HepG2 (cell line): ENCODE results near the gene ST8SIA6. TPM values are rescaled to one million over a fixed set of nuclear protein-coding genes. Genes with fewer than 3 reads are reported as not detected.
"Not testable (repeated sequence)": the region's sequence is repeated elsewhere in the genome, so short reads cannot be mapped to it uniquely, and the experiment has no call there.

Experiments
- ATAC-seq: fragments of 200-7000 bp; cut with Tn5 transposase; 3 replicates; pipeline ENCODE4 v1.9.1; 2020; ENCODE audit warnings: mild to moderate bottlenecking, moderate library complexity
- BruUV-seq: library from RNA; stranded (reverse); fragments of 400-500 nt; replicated peaks from 2 replicates; lab custom pipeline; 2021; lab: Mats Ljungman, UMichigan
- CTCF ChIA-PET: fragments of 300-600 bp; formaldehyde crosslinking; extraction: SDS; loops from one replicate; lab custom pipeline; 2021; ENCODE audit warnings: low total read pairs, inconsistent platforms, low intra/inter-chr PET ratio; lab: Yijun Ruan, JAX
- POLR2A ChIA-PET: fragments of 350-600 bp; sonication (Branson Sonifier 250); formaldehyde crosslinking; loops from one replicate; lab custom pipeline; 2020; ENCODE audit warnings: antibody characterized with exemption, inconsistent platforms; lab: Yijun Ruan, JAX
- DNase-seq: peaks from one replicate; pipeline ENCODE4 v3.0.0-alpha.2; 2015; ENCODE audit warnings: low spot score
- FAIRE-seq: peaks from 3 replicates; lab custom pipeline; 2011; peaks lifted over from hg19 to GRCh38; lab: Jason Lieb, UNC
- H2AFZ ChIP-seq: one replicate; pipeline ENCODE4 v1.6.1; 2011; ENCODE audit warnings: low read length, inconsistent platforms
- H3K27ac ChIP-seq: fragments of 300-600 bp; 3 replicates; pipeline ENCODE4 v1.8.0; 2011; ENCODE audit warnings: mixed run types, mild to moderate bottlenecking, mixed read lengths, low read length, inconsistent platforms; ENCODE audit not compliant: insufficient read depth; ENCODE audit errors: extremely low read length
- H3K27me3 ChIP-seq, 2 experiments: fragments of 200-600 bp in 1 of 2; 2 replicates in 1 of 2; 3 replicates in 1 of 2; pipeline versions ENCODE4 v1.6.0 to v1.8.0; 2011; ENCODE audit warnings: low read length in 2 of 2, mild to moderate bottlenecking in 2 of 2, moderate library complexity in 2 of 2, inconsistent platforms in 1 of 2; ENCODE audit not compliant: insufficient read depth in 2 of 2, control insufficient read depth in 1 of 2
- H3K36me3 ChIP-seq, 2 experiments: fragments of 200-600 bp in 1 of 2; replicated peaks in 1 of 2; 2 replicates in 1 of 2; 3 replicates in 1 of 2; pipeline versions ENCODE4 v1.5.1 to v1.8.0; 2011; ENCODE audit warnings: low read length in 2 of 2, inconsistent platforms in 1 of 2; ENCODE audit not compliant: insufficient read depth in 2 of 2, control insufficient read depth in 1 of 2
- H3K4me1 ChIP-seq: 2 replicates; pipeline ENCODE4 v1.5.1; 2012; ENCODE audit warnings: low read length, inconsistent platforms; ENCODE audit not compliant: insufficient read depth
- H3K4me2 ChIP-seq: 2 replicates; pipeline ENCODE4 v1.6.0; 2011; ENCODE audit warnings: low read depth, low read length, inconsistent platforms
- H3K4me3 ChIP-seq, 3 experiments: fragments of 200-600 bp in 1 of 3; sonication (generic), shearing (Covaris generic) in 1 of 3; replicated peaks in 1 of 3; 2 replicates each; pipeline ENCODE4 v1.5.1; 2011 to 2016; ENCODE audit warnings: low read length in 3 of 3, inconsistent platforms in 2 of 3, low read depth in 2 of 3, mild to moderate bottlenecking in 2 of 3, control low read depth in 1 of 3, mixed read lengths in 1 of 3; ENCODE audit not compliant: insufficient read depth in 1 of 3
- H3K79me2 ChIP-seq: one replicate; pipeline ENCODE4 v1.6.1; 2011; ENCODE audit warnings: low read length, inconsistent platforms; ENCODE audit not compliant: insufficient read depth
- H3K9ac ChIP-seq: 2 replicates; pipeline ENCODE4 v1.6.0; 2011; ENCODE audit warnings: mild to moderate bottlenecking, low read depth, low read length, inconsistent platforms; ENCODE audit not compliant: insufficient read depth
- H3K9me3 ChIP-seq: 2 replicates; pipeline ENCODE4 v1.5.1; 2012; ENCODE audit warnings: mild to moderate bottlenecking, low read length
- H4K20me1 ChIP-seq: 2 replicates; pipeline ENCODE4 v1.6.0; 2011; ENCODE audit warnings: inconsistent platforms, mild to moderate bottlenecking, low read length, moderate library complexity; ENCODE audit not compliant: insufficient read depth
- AKAP8 ChIP-seq: sonication (generic); formaldehyde crosslinking; IDR thresholded peaks from 2 replicates; pipeline ENCODE4 v1.5.1; 2020; ENCODE audit warnings: mild to moderate bottlenecking, missing genetic modification reagents
- FOSL2 ChIP-seq: sonication (generic); formaldehyde crosslinking; IDR thresholded peaks from 2 replicates; pipeline ENCODE4 v1.4.0; 2020; ENCODE audit warnings: missing genetic modification reagents
- GATAD1 ChIP-seq: IDR thresholded peaks from 2 replicates; pipeline ENCODE4 v1.6.1; 2016; ENCODE audit warnings: missing genetic modification reagents, missing compliant biosample characterization
- MBD4 ChIP-seq: IDR thresholded peaks from 2 replicates; pipeline ENCODE4 v1.6.1; 2012; ENCODE audit warnings: low read length, inconsistent platforms, borderline replicate concordance
- MBNL3 ChIP-seq: fragments of 250-450 bp; sonication (Bioruptor Pico); conservative IDR thresholded peaks from 2 replicates; pipeline ENCODE4 v1.8.0; 2022; ENCODE audit warnings: mild to moderate bottlenecking, inconsistent platforms
- SP4 ChIP-seq: sonication (generic); formaldehyde crosslinking; IDR thresholded peaks from 2 replicates; pipeline ENCODE4 v1.8.1; 2023; ENCODE audit warnings: mild to moderate bottlenecking, missing genetic modification reagents
- ZBTB14 ChIP-seq: sonication (generic); formaldehyde crosslinking; IDR thresholded peaks from 2 replicates; pipeline ENCODE4 v1.4.0; 2020; ENCODE audit warnings: missing genetic modification reagents
- ZBTB42 ChIP-seq: sonication (generic); formaldehyde crosslinking; IDR thresholded peaks from 2 replicates; pipeline ENCODE4 v1.5.0; 2020; ENCODE audit warnings: mild to moderate bottlenecking, missing genetic modification reagents
- ZFP36L1 ChIP-seq: sonication (generic); formaldehyde crosslinking; IDR thresholded peaks from 2 replicates; pipeline ENCODE4 v1.8.0; 2022; ENCODE audit warnings: mild to moderate bottlenecking, missing genetic modification reagents, moderate library complexity
- ZNF3 ChIP-seq: IDR thresholded peaks from 2 replicates; pipeline ENCODE4 v1.7.0; 2017; ENCODE audit warnings: inconsistent platforms
- ZNF501 ChIP-seq: sonication (generic); formaldehyde crosslinking; IDR thresholded peaks from 2 replicates; pipeline ENCODE4 v1.5.1; 2020; ENCODE audit warnings: mild to moderate bottlenecking, moderate library complexity, missing genetic modification reagents
- ZNF562 ChIP-seq: sonication (generic); formaldehyde crosslinking; IDR thresholded peaks from 2 replicates; pipeline ENCODE4 v1.8.0; 2022; ENCODE audit warnings: missing genetic modification reagents, borderline replicate concordance
- ZNF780A ChIP-seq: sonication (generic); formaldehyde crosslinking; IDR thresholded peaks from 2 replicates; pipeline ENCODE4 v1.8.0; 2022; ENCODE audit warnings: mild to moderate bottlenecking, missing genetic modification reagents, moderate library complexity
- ZNF841 ChIP-seq: sonication (generic); formaldehyde crosslinking; IDR thresholded peaks from 2 replicates; pipeline ENCODE4 v1.8.1; 2023; ENCODE audit warnings: missing genetic modification reagents, borderline replicate concordance
- WGBS: methylation state at CpG from one replicate; pipeline ENCODE4 v1.1.6; 2017; ENCODE audit warnings: low lambda C conversion rate; 5-methylcytosine and 5-hydroxymethylcytosine counted together
- in situ Hi-C: cut with HindIII; loops from 2 replicates; pipeline ENCODE4 v1.10.0; 2017; ENCODE audit warnings: low pct_unique_long_range_greater_than_20kb; ENCODE audit not compliant: extremely low pct_ligation_motif_present
- intact Hi-C: fragments of 100-400 bp; cut with micrococcal nuclease; formaldehyde crosslinking; loops from one replicate; pipeline ENCODE4 v1.10.0; 2022; ENCODE audit not compliant: unreplicated experiment
- polyA plus RNA-seq, 8 experiments: library from polyadenylated mRNA; depleted of rRNA in 3 of 8; stranded (reverse) in 7 of 8; unstranded in 1 of 8; fragments of >200 nt; fragmentation: Illumina TruSeq in 4 of 8; extraction: Trizol in 4 of 8; gene quantifications; 2 replicates each; pipeline versions ENCODE4 v1.2.1 to v1.2.3, GENCODE V29; 2011 to 2016; ENCODE audit warnings: low read depth in 4 of 8, missing spikeins in 1 of 8, mixed read lengths in 1 of 8; ENCODE audit not compliant: insufficient read depth in 1 of 8
- total RNA-seq, 5 experiments: library from RNA; depleted of rRNA; stranded (reverse); fragments of >200 nt; fragmentation: Illumina TruSeq; extraction: Trizol; gene quantifications; 2 replicates each; pipeline ENCODE4 v1.2.3, GENCODE V29; 2016; ENCODE audit warnings: low read depth in 1 of 5
- TF ChIP-seq, protein P1 (sequence below): sonication (generic); formaldehyde crosslinking; IDR thresholded peaks from 2 replicates; pipeline ENCODE4 v1.4.0; 2020; ENCODE audit warnings: missing genetic modification reagents
- TF ChIP-seq, protein P2 (sequence below): sonication (generic); formaldehyde crosslinking; conservative IDR thresholded peaks from 2 replicates; pipeline ENCODE4 v1.4.0; 2020; ENCODE audit warnings: missing genetic modification reagents

Gene ST8SIA6
- total and polyA plus RNA-seq, 2 of the 13 experiments (the other 11 are each of a cell fraction or from before 2014, with no cell fraction given) = not detected

- H3K36me3 ChIP-seq, H3K9ac ChIP-seq, ATAC-seq, H3K27me3 ChIP-seq, H3K4me1 ChIP-seq, intact Hi-C loops, H3K79me2 ChIP-seq, H3K4me3 ChIP-seq, H3K27ac ChIP-seq, H3K4me2 ChIP-seq, DNase-seq, BruUV-seq, FAIRE-seq, H3K9me3 ChIP-seq, POLR2A ChIA-PET, H4K20me1 ChIP-seq, in situ Hi-C loops, H2AFZ ChIP-seq, CTCF ChIA-PET: not testable (repeated sequence)
- WGBS = 44% methylated on average over 5 of the region's 5 CpGs
Observed at GRCh38 chr10:17499014-17499413, 44.6 kb upstream of the ST8SIA6 start.

- POLR2A ChIA-PET = no interaction called here
- H2AFZ ChIP-seq = no peak overlapping the region
- 1% methylated on average over 6 of the region's 6 CpGs for WGBS
- no TSS peak for BruUV-seq
- FAIRE-seq = no peak
- no peaks in the 10 kb centered on the region for H3K79me2 ChIP-seq
- H3K27ac ChIP-seq = no peak overlapping the region
- no peak overlapping the region for H3K9ac ChIP-seq
- H3K4me1 ChIP-seq = no peaks in the 10 kb centered on the region
- no peaks in the 10 kb centered on the region for H3K36me3 ChIP-seq
- no peaks in the 10 kb centered on the region for H4K20me1 ChIP-seq
- H3K4me3 ChIP-seq = no peak overlapping the region
- no peak for ATAC-seq
- TF ChIP-seq ZFP36L1 (CRISPR knock-in tag) (no peak), ZBTB14 (CRISPR knock-in tag) (no peak), GATAD1 (no peak), MBNL3 (CRISPR knock-in tag) (no peak), ZNF841 (CRISPR knock-in tag) (no peak), ZNF562 (no peak), FOSL2 (CRISPR knock-in tag) (no peak), ZNF780A (CRISPR knock-in tag) (no peak), MBD4 (no peak), ZBTB42 (CRISPR knock-in tag) (no peak), ZNF3 (CRISPR knock-in tag) (no peak), ZNF501 (CRISPR knock-in tag) (no peak), SP4 (CRISPR knock-in tag) (no peak), AKAP8 (CRISPR knock-in tag) (no peak)
- TF ChIP-seq, protein P1, sequence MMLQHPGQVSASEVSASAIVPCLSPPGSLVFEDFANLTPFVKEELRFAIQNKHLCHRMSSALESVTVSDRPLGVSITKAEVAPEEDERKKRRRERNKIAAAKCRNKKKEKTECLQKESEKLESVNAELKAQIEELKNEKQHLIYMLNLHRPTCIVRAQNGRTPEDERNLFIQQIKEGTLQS (CRISPR knock-in tag) = no peak
- TF ChIP-seq, protein P2, sequence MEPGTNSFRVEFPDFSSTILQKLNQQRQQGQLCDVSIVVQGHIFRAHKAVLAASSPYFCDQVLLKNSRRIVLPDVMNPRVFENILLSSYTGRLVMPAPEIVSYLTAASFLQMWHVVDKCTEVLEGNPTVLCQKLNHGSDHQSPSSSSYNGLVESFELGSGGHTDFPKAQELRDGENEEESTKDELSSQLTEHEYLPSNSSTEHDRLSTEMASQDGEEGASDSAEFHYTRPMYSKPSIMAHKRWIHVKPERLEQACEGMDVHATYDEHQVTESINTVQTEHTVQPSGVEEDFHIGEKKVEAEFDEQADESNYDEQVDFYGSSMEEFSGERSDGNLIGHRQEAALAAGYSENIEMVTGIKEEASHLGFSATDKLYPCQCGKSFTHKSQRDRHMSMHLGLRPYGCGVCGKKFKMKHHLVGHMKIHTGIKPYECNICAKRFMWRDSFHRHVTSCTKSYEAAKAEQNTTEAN (CRISPR knock-in tag) = no peak
- peaks cover 0 to 8% of the 10 kb centered on the region in 2 experiments; a peak in 1 of 5 replicates for H3K27me3 ChIP-seq
- H3K9me3 ChIP-seq = no peaks in the 10 kb centered on the region
- no peak overlapping the region for H3K4me2 ChIP-seq
- in situ Hi-C loops = no loop called here
- intact Hi-C loops = no loop called here
- CTCF ChIA-PET = no interaction called here
- no peak for DNase-seq
Observed at GRCh38 chr10:17497446-17498030, 43.1 kb upstream of the ST8SIA6 start.
